WTC11 (cell line): ENCODE measurements around the gene HOXC4. TPM values are rescaled to one million over a fixed set of nuclear protein-coding genes. Genes with fewer than 3 reads are reported as not detected.

Experiments used
- ATAC-seq: fragments of 200-7000 bp; cut with Tn5 transposase; 2 replicates; pipeline ENCODE4 v1.10.0; 2021; ENCODE audit warnings: mild to moderate bottlenecking, moderate library complexity
- CTCF ChIA-PET: fragments of 300-600 bp; sonication (Branson Sonifier 250); formaldehyde crosslinking; loops from one replicate; lab custom pipeline; 2021; ENCODE audit warnings: antibody characterized with exemption; lab: Charles Lee
- POLR2A ChIA-PET: fragments of 350-600 bp; sonication (Branson Sonifier 250); formaldehyde crosslinking; loops from one replicate; lab custom pipeline; 2021; ENCODE audit warnings: antibody characterized with exemption; lab: Charles Lee
- DNase-seq: peaks from one replicate; pipeline ENCODE4 v3.0.0; 2021; ENCODE audit warnings: low spot score
- H3K27ac Mint-ChIP-seq: 2 replicates; pipeline ENCODE4 v1.8.0; 2021; ENCODE audit warnings: mixed read lengths
- H3K27me3 Mint-ChIP-seq: 2 replicates; pipeline ENCODE4 v1.8.0; 2021; ENCODE audit warnings: low read depth, mild to moderate bottlenecking, moderate library complexity, mixed read lengths
- H3K36me3 Mint-ChIP-seq: 2 replicates; pipeline ENCODE4 v1.8.0; 2021; ENCODE audit warnings: mixed read lengths
- H3K4me1 Mint-ChIP-seq: 2 replicates; pipeline ENCODE4 v1.8.0; 2022; ENCODE audit warnings: mixed read lengths
- H3K4me3 Mint-ChIP-seq: 2 replicates; pipeline ENCODE4 v1.8.0; 2021; ENCODE audit warnings: mild to moderate bottlenecking, moderate library complexity, mixed read lengths
- H3K9me3 Mint-ChIP-seq: 2 replicates; pipeline ENCODE4 v1.8.0; 2021; ENCODE audit warnings: mixed read lengths
- CREB1 ChIP-seq: sonication (generic); formaldehyde crosslinking; IDR thresholded peaks from 2 replicates; pipeline ENCODE4 v1.8.0; 2023; ENCODE audit warnings: mild to moderate bottlenecking, missing genetic modification reagents
- CREM ChIP-seq: sonication (generic); formaldehyde crosslinking; IDR thresholded peaks from 2 replicates; pipeline ENCODE4 v1.8.1; 2022; ENCODE audit warnings: mild to moderate bottlenecking, missing genetic modification reagents, moderate library complexity
- EMX1 ChIP-seq: fragments of 250-450 bp; sonication (Bioruptor Pico); IDR thresholded peaks from 2 replicates; pipeline ENCODE4 v1.8.0; 2021; ENCODE audit warnings: mild to moderate bottlenecking
- FOXJ3 ChIP-seq: sonication (generic); formaldehyde crosslinking; IDR thresholded peaks from 2 replicates; pipeline ENCODE4 v1.9.0; 2021; ENCODE audit warnings: missing genetic modification reagents, mild to moderate bottlenecking, borderline replicate concordance
- IRF2 ChIP-seq: sonication (generic); formaldehyde crosslinking; IDR thresholded peaks from 2 replicates; pipeline ENCODE4 v1.8.0; 2022; ENCODE audit warnings: low read depth, missing genetic modification reagents, borderline replicate concordance
- JAZF1 ChIP-seq: fragments of 250-450 bp; sonication (Bioruptor Pico); IDR thresholded peaks from 2 replicates; pipeline ENCODE4 v1.9.0; 2021; ENCODE audit warnings: moderate library complexity, mild to moderate bottlenecking, inconsistent platforms
- MXD4 ChIP-seq: fragments of 250-450 bp; sonication (Bioruptor Pico); IDR thresholded peaks from 2 replicates; pipeline ENCODE4 v1.8.0; 2021; ENCODE audit warnings: mild to moderate bottlenecking, moderate library complexity, borderline replicate concordance
- NFATC4 ChIP-seq: fragments of 250-450 bp; sonication (Bioruptor Pico); IDR thresholded peaks from 2 replicates; pipeline ENCODE4 v1.9.0; 2021; ENCODE audit warnings: mild to moderate bottlenecking
- NFE2L1 ChIP-seq: sonication (generic); formaldehyde crosslinking; IDR thresholded peaks from 2 replicates; pipeline ENCODE4 v1.8.1; 2023; ENCODE audit warnings: missing genetic modification reagents
- NFYB ChIP-seq: sonication (generic); formaldehyde crosslinking; conservative IDR thresholded peaks from 2 replicates; pipeline ENCODE4 v1.8.0; 2022; ENCODE audit warnings: low read depth, missing genetic modification reagents
- ZNF671 ChIP-seq: fragments of 250-450 bp; sonication (Bioruptor Pico); IDR thresholded peaks from 2 replicates; pipeline ENCODE4 v1.8.0; 2021; ENCODE audit warnings: mild to moderate bottlenecking
- total RNA-seq: library from RNA; stranded (reverse); gene quantifications from 3 replicates; pipeline ENCODE4 v1.2.3, GENCODE V29; 2021
- TF ChIP-seq, protein P1 (sequence below): sonication (generic); formaldehyde crosslinking; IDR thresholded peaks from 2 replicates; pipeline ENCODE4 v1.8.0; 2023; ENCODE audit warnings: mild to moderate bottlenecking, missing genetic modification reagents
- TF ChIP-seq, protein P2 (sequence below): sonication (generic); formaldehyde crosslinking; IDR thresholded peaks from 2 replicates; pipeline ENCODE4 v1.8.0; 2022; ENCODE audit warnings: mild to moderate bottlenecking, missing genetic modification reagents
- TF ChIP-seq, protein P3 (sequence below): fragments of 250-450 bp; sonication (Bioruptor Pico); IDR thresholded peaks from 2 replicates; pipeline ENCODE4 v1.8.0; 2021; ENCODE audit warnings: mild to moderate bottlenecking
- TF ChIP-seq, protein P4 (sequence below): sonication (generic); formaldehyde crosslinking; IDR thresholded peaks from 2 replicates; pipeline ENCODE4 v1.8.1; 2022; ENCODE audit warnings: mild to moderate bottlenecking, missing genetic modification reagents, moderate library complexity, borderline replicate concordance
- TF ChIP-seq, protein P5 (sequence below): sonication (generic); formaldehyde crosslinking; IDR thresholded peaks from 2 replicates; pipeline ENCODE4 v1.8.1; 2023; ENCODE audit warnings: mild to moderate bottlenecking, missing genetic modification reagents
- TF ChIP-seq, protein P6 (sequence below): sonication (generic); formaldehyde crosslinking; IDR thresholded peaks from 2 replicates; pipeline ENCODE4 v1.8.1; 2023; ENCODE audit warnings: mild to moderate bottlenecking, moderate library complexity, missing genetic modification reagents

The HOXC4 gene
- total RNA-seq, 1 experiment from 2014 or later: 0.46 TPM

DNA sequence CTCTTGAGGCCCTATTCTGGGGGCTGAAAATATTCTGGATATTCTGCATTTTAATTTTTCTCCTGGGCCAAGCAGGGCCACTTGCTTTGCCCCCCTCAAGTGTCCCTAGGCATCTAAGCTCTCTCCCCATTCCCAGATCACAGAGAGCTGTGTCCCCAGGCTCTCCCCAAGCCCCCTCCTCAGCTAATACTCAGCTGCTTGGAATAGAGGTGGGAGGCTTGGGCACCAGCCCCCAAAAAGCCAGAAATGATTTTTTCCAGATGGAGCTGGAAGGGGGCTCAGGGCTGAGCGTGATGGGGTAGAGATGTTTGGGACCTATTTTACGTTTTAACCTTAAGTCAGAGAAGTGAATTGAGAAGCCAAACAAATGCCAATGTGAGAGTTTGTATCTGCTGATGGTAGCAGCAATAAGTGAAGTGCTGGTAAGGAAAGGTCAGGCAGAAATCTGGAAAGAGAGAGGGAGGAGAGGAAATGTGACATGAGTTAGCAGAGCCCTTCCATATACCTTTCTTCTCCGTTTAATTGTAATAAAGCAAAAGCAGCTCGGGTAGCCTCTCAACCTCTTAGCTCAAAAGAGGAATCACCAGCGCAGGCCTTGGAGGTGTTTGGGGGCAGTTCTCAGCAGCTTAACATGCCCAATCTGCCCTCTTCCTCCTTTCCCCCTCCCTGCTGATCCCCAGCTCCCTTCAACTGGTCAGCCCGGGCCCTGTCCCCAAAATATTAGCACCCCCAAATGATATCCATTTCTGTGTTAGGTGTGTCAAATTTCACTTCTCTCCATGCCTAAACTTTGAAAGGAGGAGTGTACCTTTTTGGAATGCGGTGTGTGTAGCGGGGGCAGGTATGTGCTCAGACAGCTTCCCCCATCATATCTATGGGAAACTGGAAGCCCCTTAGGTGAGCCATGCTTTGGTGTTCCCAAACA, 30.4 kb upstream of the HOXC4 start:
- ChIA-PET CTCF (interaction anchor here (0.9 to 3.9 kb wide), 9 partner anchors 9 to 191 kb away, joined by 3 to 25 read pairs (median 9); partner anchors contain the start of genes HOXC5, HOXC8 and SMUG1), POLR2A (interaction anchor here (0.5 to 1.5 kb wide), 2 partner anchors 176 to 178 kb away, joined by 3 to 4 read pairs; no protein-coding TSS in a partner anchor)
- TF ChIP-seq, protein P1, sequence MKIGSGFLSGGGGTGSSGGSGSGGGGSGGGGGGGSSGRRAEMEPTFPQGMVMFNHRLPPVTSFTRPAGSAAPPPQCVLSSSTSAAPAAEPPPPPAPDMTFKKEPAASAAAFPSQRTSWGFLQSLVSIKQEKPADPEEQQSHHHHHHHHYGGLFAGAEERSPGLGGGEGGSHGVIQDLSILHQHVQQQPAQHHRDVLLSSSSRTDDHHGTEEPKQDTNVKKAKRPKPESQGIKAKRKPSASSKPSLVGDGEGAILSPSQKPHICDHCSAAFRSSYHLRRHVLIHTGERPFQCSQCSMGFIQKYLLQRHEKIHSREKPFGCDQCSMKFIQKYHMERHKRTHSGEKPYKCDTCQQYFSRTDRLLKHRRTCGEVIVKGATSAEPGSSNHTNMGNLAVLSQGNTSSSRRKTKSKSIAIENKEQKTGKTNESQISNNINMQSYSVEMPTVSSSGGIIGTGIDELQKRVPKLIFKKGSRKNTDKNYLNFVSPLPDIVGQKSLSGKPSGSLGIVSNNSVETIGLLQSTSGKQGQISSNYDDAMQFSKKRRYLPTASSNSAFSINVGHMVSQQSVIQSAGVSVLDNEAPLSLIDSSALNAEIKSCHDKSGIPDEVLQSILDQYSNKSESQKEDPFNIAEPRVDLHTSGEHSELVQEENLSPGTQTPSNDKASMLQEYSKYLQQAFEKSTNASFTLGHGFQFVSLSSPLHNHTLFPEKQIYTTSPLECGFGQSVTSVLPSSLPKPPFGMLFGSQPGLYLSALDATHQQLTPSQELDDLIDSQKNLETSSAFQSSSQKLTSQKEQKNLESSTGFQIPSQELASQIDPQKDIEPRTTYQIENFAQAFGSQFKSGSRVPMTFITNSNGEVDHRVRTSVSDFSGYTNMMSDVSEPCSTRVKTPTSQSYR (CRISPR knock-in tag): no peak
- TF ChIP-seq NFE2L1 (CRISPR knock-in tag) (no peak), EMX1 (CRISPR knock-in tag) (no peak), MXD4 (CRISPR knock-in tag) (no peak), JAZF1 (CRISPR knock-in tag) (no peak), FOXJ3 (no peak)
- TF ChIP-seq, protein P2, sequence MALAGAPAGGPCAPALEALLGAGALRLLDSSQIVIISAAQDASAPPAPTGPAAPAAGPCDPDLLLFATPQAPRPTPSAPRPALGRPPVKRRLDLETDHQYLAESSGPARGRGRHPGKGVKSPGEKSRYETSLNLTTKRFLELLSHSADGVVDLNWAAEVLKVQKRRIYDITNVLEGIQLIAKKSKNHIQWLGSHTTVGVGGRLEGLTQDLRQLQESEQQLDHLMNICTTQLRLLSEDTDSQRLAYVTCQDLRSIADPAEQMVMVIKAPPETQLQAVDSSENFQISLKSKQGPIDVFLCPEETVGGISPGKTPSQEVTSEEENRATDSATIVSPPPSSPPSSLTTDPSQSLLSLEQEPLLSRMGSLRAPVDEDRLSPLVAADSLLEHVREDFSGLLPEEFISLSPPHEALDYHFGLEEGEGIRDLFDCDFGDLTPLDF (CRISPR knock-in tag): no peak
- Mint-ChIP-seq H3K36me3 (no peaks in the 10 kb centered on the region; the same call in 1 of the 2 replicates), H3K27ac (no peak overlapping the region), H3K27me3 (peaks cover 99% of the 10 kb centered on the region), H3K4me1 (peaks cover 22% of the 10 kb centered on the region), H3K9me3 (no peaks in the 10 kb centered on the region), H3K4me3 (no peak overlapping the region)
- DNase-seq: no peak
- no peak for ATAC-seq

DNA sequence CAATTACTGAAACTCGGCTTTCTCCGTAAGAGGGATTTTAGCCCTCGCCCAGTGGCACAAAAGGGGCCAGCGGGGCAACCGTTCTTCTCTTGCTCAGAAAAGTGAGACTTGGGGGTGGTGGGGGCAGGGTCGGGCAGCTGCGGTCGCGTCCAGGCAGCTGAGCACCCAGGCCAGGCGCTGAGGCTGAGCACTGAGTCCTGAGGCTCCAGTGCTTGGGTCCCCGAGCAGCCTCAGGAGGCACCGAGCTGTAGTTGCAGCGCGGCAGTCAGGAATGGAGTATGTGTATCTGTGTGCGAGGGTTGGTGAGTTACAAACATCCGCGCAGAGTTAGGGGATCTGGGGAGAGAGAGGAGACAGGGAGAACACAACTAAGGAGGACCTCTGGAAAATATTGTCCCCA, 29.5 kb upstream of the HOXC4 start:
- Mint-ChIP-seq H3K27ac (no peak overlapping the region), H3K36me3 (no peaks in the 10 kb centered on the region; the same call in 1 of the 2 replicates), H3K27me3 (peaks cover 100% of the 10 kb centered on the region), H3K4me3 (no peak overlapping the region)
- ATAC-seq (peak; percentile 55), DNase-seq (no peak)
- POLR2A ChIA-PET: interaction anchor here (0.5 to 1.5 kb wide), 2 partner anchors 175 to 177 kb away, joined by 3 to 4 read pairs; no protein-coding TSS in a partner anchor
- TF ChIP-seq CREM (CRISPR knock-in tag) (no peak), NFYB (CRISPR knock-in tag) (no peak), ZNF671 (CRISPR knock-in tag) (no peak), NFATC4 (no peak), NFE2L1 (CRISPR knock-in tag) (no peak), CREB1 (no peak), IRF2 (CRISPR knock-in tag) (no peak)
- TF ChIP-seq, protein P3, sequence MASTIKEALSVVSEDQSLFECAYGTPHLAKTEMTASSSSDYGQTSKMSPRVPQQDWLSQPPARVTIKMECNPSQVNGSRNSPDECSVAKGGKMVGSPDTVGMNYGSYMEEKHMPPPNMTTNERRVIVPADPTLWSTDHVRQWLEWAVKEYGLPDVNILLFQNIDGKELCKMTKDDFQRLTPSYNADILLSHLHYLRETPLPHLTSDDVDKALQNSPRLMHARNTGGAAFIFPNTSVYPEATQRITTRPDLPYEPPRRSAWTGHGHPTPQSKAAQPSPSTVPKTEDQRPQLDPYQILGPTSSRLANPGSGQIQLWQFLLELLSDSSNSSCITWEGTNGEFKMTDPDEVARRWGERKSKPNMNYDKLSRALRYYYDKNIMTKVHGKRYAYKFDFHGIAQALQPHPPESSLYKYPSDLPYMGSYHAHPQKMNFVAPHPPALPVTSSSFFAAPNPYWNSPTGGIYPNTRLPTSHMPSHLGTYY (CRISPR knock-in tag): no peak
- TF ChIP-seq, protein P4, sequence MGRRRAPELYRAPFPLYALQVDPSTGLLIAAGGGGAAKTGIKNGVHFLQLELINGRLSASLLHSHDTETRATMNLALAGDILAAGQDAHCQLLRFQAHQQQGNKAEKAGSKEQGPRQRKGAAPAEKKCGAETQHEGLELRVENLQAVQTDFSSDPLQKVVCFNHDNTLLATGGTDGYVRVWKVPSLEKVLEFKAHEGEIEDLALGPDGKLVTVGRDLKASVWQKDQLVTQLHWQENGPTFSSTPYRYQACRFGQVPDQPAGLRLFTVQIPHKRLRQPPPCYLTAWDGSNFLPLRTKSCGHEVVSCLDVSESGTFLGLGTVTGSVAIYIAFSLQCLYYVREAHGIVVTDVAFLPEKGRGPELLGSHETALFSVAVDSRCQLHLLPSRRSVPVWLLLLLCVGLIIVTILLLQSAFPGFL (CRISPR knock-in tag): no peak
- TF ChIP-seq, protein P2 (CRISPR knock-in tag): no peak
- TF ChIP-seq, protein P5, sequence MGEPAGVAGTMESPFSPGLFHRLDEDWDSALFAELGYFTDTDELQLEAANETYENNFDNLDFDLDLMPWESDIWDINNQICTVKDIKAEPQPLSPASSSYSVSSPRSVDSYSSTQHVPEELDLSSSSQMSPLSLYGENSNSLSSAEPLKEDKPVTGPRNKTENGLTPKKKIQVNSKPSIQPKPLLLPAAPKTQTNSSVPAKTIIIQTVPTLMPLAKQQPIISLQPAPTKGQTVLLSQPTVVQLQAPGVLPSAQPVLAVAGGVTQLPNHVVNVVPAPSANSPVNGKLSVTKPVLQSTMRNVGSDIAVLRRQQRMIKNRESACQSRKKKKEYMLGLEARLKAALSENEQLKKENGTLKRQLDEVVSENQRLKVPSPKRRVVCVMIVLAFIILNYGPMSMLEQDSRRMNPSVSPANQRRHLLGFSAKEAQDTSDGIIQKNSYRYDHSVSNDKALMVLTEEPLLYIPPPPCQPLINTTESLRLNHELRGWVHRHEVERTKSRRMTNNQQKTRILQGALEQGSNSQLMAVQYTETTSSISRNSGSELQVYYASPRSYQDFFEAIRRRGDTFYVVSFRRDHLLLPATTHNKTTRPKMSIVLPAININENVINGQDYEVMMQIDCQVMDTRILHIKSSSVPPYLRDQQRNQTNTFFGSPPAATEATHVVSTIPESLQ: no peak
- TF ChIP-seq, protein P6, sequence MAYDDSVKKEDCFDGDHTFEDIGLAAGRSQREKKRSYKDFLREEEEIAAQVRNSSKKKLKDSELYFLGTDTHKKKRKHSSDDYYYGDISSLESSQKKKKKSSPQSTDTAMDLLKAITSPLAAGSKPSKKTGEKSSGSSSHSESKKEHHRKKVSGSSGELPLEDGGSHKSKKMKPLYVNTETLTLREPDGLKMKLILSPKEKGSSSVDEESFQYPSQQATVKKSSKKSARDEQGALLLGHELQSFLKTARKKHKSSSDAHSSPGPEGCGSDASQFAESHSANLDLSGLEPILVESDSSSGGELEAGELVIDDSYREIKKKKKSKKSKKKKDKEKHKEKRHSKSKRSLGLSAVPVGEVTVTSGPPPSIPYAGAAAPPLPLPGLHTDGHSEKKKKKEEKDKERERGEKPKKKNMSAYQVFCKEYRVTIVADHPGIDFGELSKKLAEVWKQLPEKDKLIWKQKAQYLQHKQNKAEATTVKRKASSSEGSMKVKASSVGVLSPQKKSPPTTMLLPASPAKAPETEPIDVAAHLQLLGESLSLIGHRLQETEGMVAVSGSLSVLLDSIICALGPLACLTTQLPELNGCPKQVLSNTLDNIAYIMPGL: no peak
- TF ChIP-seq, all 79 proteins: peak for 0
- Mint-ChIP-seq H3K9me3 (no peaks in the 10 kb centered on the region), H3K4me1 (peaks cover 24% of the 10 kb centered on the region)
- CTCF ChIA-PET: interaction anchor here (0.9 to 3.9 kb wide), 9 partner anchors 9 to 191 kb away, joined by 3 to 25 read pairs (median 9); partner anchors contain the start of genes HOXC5, HOXC8 and SMUG1
